CD4-positive, alpha-beta T cell (primary cell): ENCODE measurements around the gene BPIFB6. TPM values are rescaled to one million over a fixed set of nuclear protein-coding genes. Genes with fewer than 3 reads are reported as not detected.

Experiments used
- ATAC-seq: fragments of 200-7000 bp; cut with Tn5 transposase; one replicate; pipeline ENCODE4 v1.10.0; 2022; ENCODE audit warnings: mild to moderate bottlenecking; ENCODE audit not compliant: poor library complexity
- CTCF ChIA-PET: fragments of 350-600 bp; sonication (Branson Sonifier 250); formaldehyde crosslinking; loops from one replicate; lab custom pipeline; 2021; ENCODE audit warnings: antibody characterized with exemption, inconsistent platforms; lab: Charles Lee
- POLR2A ChIA-PET: fragments of 350-600 bp; sonication (Branson Sonifier 250); formaldehyde crosslinking; loops from one replicate; lab custom pipeline; 2021; ENCODE audit warnings: antibody characterized with exemption, inconsistent platforms; lab: Charles Lee
- DNase-seq, 14 experiments: peaks; one replicate each; pipeline ENCODE4 v3.0.0-alpha.2; 2013 to 2020; ENCODE audit warnings: mixed read lengths in 2 of 14
- H3K27ac ChIP-seq, 2 donors: one replicate each; pipeline versions ENCODE4 v1.5.1 to v1.7.0; 2013; ENCODE audit warnings: low read length in 2 of 2, low read depth in 1 of 2, mild to moderate bottlenecking in 1 of 2
- H3K27me3 ChIP-seq, 2 experiments: 1 replicate in 1 of 2; 2 replicates in 1 of 2; pipeline versions ENCODE4 v1.6.1 to v1.7.0; 2013; ENCODE audit warnings: low read length in 2 of 2, control low read depth in 1 of 2, mild to moderate bottlenecking in 1 of 2, moderate library complexity in 1 of 2; ENCODE audit not compliant: insufficient read depth in 2 of 2, control insufficient read depth in 1 of 2
- H3K36me3 ChIP-seq: one replicate; pipeline ENCODE4 v1.6.1; 2013; ENCODE audit warnings: low read length, control low read depth; ENCODE audit not compliant: insufficient read depth
- H3K4me1 ChIP-seq: one replicate; pipeline ENCODE4 v1.6.1; 2013; ENCODE audit warnings: low read length, control low read depth; ENCODE audit not compliant: insufficient read depth
- H3K4me3 ChIP-seq: one replicate; pipeline ENCODE4 v1.5.1; 2013; ENCODE audit warnings: mild to moderate bottlenecking, low read length, moderate library complexity
- H3K9me3 ChIP-seq, 2 experiments: 1 replicate in 1 of 2; 2 replicates in 1 of 2; pipeline versions ENCODE4 v1.6.1 to v1.7.0; 2013; ENCODE audit warnings: low read length in 2 of 2, mild to moderate bottlenecking in 2 of 2, control low read depth in 1 of 2, moderate library complexity in 1 of 2; ENCODE audit not compliant: control insufficient read depth in 1 of 2, insufficient read depth in 1 of 2
- H3K27ac Mint-ChIP-seq: one replicate; pipeline ENCODE4 v1.8.0; 2020; ENCODE audit warnings: mixed read lengths
- H3K27me3 Mint-ChIP-seq: one replicate; pipeline ENCODE4 v1.8.0; 2021; ENCODE audit warnings: mixed read lengths
- H3K36me3 Mint-ChIP-seq: one replicate; pipeline ENCODE4 v1.8.0; 2021; ENCODE audit warnings: low read depth, mixed read lengths
- H3K4me1 Mint-ChIP-seq: one replicate; pipeline ENCODE4 v1.8.0; 2021; ENCODE audit warnings: low read depth, mixed read lengths
- H3K4me3 Mint-ChIP-seq: one replicate; pipeline ENCODE4 v1.8.0; 2020; ENCODE audit warnings: mild to moderate bottlenecking, mixed read lengths
- H3K9me3 Mint-ChIP-seq: one replicate; pipeline ENCODE4 v1.8.0; 2020; ENCODE audit warnings: mixed read lengths
- intact Hi-C, 2 experiments: fragments of 100-400 bp; cut with DNase I in 1 of 2; cut with micrococcal nuclease in 1 of 2; formaldehyde crosslinking; loops; one replicate each; pipeline versions ENCODE4 v1.15.1 to v1.9.0; 2023 to 2025; cut with DNase I, micrococcal nuclease
- total RNA-seq, 174 experiments: library from RNA in 2 of 174; stranded (reverse) in 2 of 174; gene quantifications; one replicate each; pipeline ENCODE4 v1.2.3 and lab custom pipeline; 2021 to 2026
- TF ChIP-seq, protein P1 (sequence below): fragments of 200-600 bp; IDR thresholded peaks from one replicate; pipeline ENCODE4 v1.8.0; 2022; ENCODE audit warnings: antibody characterized with exemption, mild to moderate bottlenecking

Gene BPIFB6
- total RNA-seq, 2 experiments from 2014 or later = not detected

DNA sequence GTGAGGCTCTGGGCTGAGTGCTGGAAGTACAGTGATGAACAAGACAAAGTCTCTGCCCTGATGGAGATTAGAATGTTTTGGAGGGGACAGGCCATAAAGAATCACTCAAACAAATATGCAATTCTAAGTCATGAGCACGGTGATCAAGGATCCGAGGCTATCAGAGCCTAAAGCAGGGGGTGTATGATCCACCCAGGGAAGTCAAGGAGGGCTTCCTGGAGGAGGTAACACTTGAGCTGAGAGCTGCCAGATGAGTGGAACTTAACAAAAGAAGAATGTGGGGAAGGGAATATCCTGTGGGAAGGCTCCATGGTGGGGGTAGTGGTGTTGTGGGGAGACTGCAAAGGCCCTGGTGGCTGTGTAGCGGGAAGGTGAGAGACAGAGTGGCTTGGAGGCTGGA lies 60.2 kb downstream of the BPIFB6 start:
- intact Hi-C loops = loop anchor here (10.0 kb wide), 2 partner anchors 203 to 417 kb away; partner anchors contain the start of gene C20orf203 (in 1 of the 2)
- ChIA-PET POLR2A (no interaction called here), CTCF (no interaction called here)
- H3K4me1 ChIP-seq = peaks cover 6% of the 10 kb centered on the region
- peaks cover 11% of the 10 kb centered on the region for H3K4me1 Mint-ChIP-seq
- no peak overlapping the region for H3K4me3 ChIP-seq
- no peaks in the 10 kb centered on the region for H3K36me3 Mint-ChIP-seq
- DNase-seq (no peak), ATAC-seq (no peak)
- no peak overlapping the region for H3K27ac ChIP-seq
- H3K9me3 ChIP-seq = no peaks in the 10 kb centered on the region
- H3K27me3 ChIP-seq = no peaks in the 10 kb centered on the region
- no peak overlapping the region for H3K27ac Mint-ChIP-seq
- no peaks in the 10 kb centered on the region for H3K36me3 ChIP-seq
- H3K27me3 Mint-ChIP-seq = no peaks in the 10 kb centered on the region
- H3K9me3 Mint-ChIP-seq = no peaks in the 10 kb centered on the region
- TF ChIP-seq, protein P1, sequence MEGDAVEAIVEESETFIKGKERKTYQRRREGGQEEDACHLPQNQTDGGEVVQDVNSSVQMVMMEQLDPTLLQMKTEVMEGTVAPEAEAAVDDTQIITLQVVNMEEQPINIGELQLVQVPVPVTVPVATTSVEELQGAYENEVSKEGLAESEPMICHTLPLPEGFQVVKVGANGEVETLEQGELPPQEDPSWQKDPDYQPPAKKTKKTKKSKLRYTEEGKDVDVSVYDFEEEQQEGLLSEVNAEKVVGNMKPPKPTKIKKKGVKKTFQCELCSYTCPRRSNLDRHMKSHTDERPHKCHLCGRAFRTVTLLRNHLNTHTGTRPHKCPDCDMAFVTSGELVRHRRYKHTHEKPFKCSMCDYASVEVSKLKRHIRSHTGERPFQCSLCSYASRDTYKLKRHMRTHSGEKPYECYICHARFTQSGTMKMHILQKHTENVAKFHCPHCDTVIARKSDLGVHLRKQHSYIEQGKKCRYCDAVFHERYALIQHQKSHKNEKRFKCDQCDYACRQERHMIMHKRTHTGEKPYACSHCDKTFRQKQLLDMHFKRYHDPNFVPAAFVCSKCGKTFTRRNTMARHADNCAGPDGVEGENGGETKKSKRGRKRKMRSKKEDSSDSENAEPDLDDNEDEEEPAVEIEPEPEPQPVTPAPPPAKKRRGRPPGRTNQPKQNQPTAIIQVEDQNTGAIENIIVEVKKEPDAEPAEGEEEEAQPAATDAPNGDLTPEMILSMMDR = no peak
- H3K4me3 Mint-ChIP-seq = no peak overlapping the region

DNA sequence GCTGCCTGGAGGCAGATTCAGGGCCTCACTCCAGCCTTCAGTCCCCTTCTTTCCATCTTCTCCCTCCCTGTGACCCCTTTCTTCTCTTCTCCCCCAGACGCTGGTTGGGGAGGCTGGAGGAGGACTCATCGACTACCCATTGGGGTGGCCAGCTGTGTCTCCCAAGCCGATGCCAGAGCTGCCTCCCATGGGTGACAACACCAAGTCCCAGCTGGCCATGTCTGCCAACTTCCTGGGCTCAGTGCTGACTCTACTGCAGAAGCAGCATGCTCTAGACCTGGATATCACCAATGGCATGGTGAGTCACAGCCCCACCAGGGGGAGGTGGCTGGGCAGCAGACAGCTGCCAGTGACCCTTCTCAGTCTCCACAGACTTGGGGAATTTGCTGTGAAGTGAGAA lies 60.9 kb downstream of the BPIFB6 start:
- peaks cover 11% of the 10 kb centered on the region for H3K4me1 Mint-ChIP-seq
- no peaks in the 10 kb centered on the region for H3K9me3 Mint-ChIP-seq
- CTCF ChIA-PET = no interaction called here
- no peak for ATAC-seq
- intact Hi-C loops = loop anchor here (10.0 kb wide), 2 partner anchors 202 to 418 kb away; partner anchors contain the start of gene C20orf203 (in 1 of the 2)
- no peak overlapping the region for H3K4me3 Mint-ChIP-seq
- no peaks in the 10 kb centered on the region for H3K27me3 ChIP-seq
- no peaks in the 10 kb centered on the region for H3K36me3 ChIP-seq
- H3K36me3 Mint-ChIP-seq = no peaks in the 10 kb centered on the region
- no peak for DNase-seq
- TF ChIP-seq, protein P1 = no peak
- no peaks in the 10 kb centered on the region for H3K9me3 ChIP-seq
- no peaks in the 10 kb centered on the region for H3K27me3 Mint-ChIP-seq
- peaks cover 6% of the 10 kb centered on the region for H3K4me1 ChIP-seq
- H3K27ac Mint-ChIP-seq = no peak overlapping the region
- no peak overlapping the region for H3K4me3 ChIP-seq
- POLR2A ChIA-PET = no interaction called here
- no peak overlapping the region for H3K27ac ChIP-seq

DNA sequence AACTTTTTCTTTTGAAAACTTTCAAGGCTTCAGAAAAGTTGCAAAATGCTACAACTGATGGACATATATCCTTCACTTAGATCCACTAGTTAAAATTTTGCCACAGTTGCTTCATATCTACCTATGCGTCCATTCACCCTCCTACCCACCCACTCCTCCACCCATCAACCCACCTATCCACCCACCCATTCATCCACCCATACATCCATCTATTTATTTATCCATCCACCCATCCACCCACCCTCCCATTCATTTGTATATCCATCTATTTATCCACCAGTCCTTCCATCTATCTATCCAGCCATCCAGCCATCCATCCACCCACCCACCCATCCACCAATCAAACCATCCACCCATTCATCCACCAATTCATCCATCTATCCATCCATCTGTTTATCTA lies 61.6 kb downstream of the BPIFB6 start:
- H3K27ac Mint-ChIP-seq = no peak overlapping the region
- peaks cover 6% of the 10 kb centered on the region for H3K4me1 ChIP-seq
- no peaks in the 10 kb centered on the region for H3K9me3 Mint-ChIP-seq
- H3K36me3 Mint-ChIP-seq = no peaks in the 10 kb centered on the region
- H3K4me3 ChIP-seq = no peak overlapping the region
- TF ChIP-seq, protein P1 = no peak
- DNase-seq = no peak
- peaks cover 11% of the 10 kb centered on the region for H3K4me1 Mint-ChIP-seq
- no peak for ATAC-seq
- POLR2A ChIA-PET = no interaction called here
- H3K9me3 ChIP-seq = no peaks in the 10 kb centered on the region
- H3K4me3 Mint-ChIP-seq = no peak overlapping the region
- CTCF ChIA-PET = no interaction called here
- no peaks in the 10 kb centered on the region for H3K27me3 Mint-ChIP-seq
- H3K27ac ChIP-seq = no peak overlapping the region
- intact Hi-C loops = loop anchor here (10.0 kb wide), 2 partner anchors 202 to 418 kb away; partner anchors contain the start of gene C20orf203 (in 1 of the 2)
- H3K27me3 ChIP-seq = no peaks in the 10 kb centered on the region
- H3K36me3 ChIP-seq = no peaks in the 10 kb centered on the region
